Lower leg skin (tissue), 4 donors: Measurements from ENCODE around the gene DHX57. TPM values are rescaled to one million over a fixed set of nuclear protein-coding genes. Genes with fewer than 3 reads are reported as not detected.

ENCODE experiments used
- DNase-seq, 2 donors: peaks; one replicate each; pipeline ENCODE4 v3.0.0-alpha.2; 2019; ENCODE audit warnings: low spot score in 2 of 2
- H3K4me3 ChIP-seq: fragments of 200-600 bp; sonication (generic); 2 replicates; pipeline ENCODE4 v1.5.1; 2017; ENCODE audit warnings: mild to moderate bottlenecking, low read depth; ENCODE audit not compliant: poor library complexity, severe bottlenecking
- POLR2A ChIP-seq, 2 donors: fragments of 450-650 bp; IDR thresholded peaks; one replicate each; pipeline ENCODE4 v1.6.1; 2016 to 2017; ENCODE audit warnings: antibody characterized with exemption in 2 of 2, mild to moderate bottlenecking in 1 of 2, moderate library complexity in 1 of 2
- WGBS, 2 donors: methylation state at CpG; one replicate each; pipeline ENCODE4 v1.1.5; 2018; 5-methylcytosine and 5-hydroxymethylcytosine counted together
- intact Hi-C: fragments of 100-400 bp; cut with DNase I; formaldehyde crosslinking; loops from one replicate; pipeline ENCODE4 v1.15.0; 2023; ENCODE audit warnings: low total_unique reads
- total RNA-seq, 4 donors: library from RNA; depleted of rRNA; stranded (reverse); fragments of >200 nt; gene quantifications; one replicate each; pipeline ENCODE4 v1.1.0, GENCODE V29; 2016
- TF ChIP-seq, protein P1 (sequence below), 3 donors: fragments of 450-650 bp; IDR thresholded peaks; one replicate each; pipeline ENCODE4 v1.5.1; 2016; ENCODE audit warnings: antibody characterized with exemption in 3 of 3, mild to moderate bottlenecking in 3 of 3, moderate library complexity in 2 of 3

DHX57 gene
- total RNA-seq, 4 donors from 2014 or later = 6.8 to 19.9 (median 15.8) TPM

DNA sequence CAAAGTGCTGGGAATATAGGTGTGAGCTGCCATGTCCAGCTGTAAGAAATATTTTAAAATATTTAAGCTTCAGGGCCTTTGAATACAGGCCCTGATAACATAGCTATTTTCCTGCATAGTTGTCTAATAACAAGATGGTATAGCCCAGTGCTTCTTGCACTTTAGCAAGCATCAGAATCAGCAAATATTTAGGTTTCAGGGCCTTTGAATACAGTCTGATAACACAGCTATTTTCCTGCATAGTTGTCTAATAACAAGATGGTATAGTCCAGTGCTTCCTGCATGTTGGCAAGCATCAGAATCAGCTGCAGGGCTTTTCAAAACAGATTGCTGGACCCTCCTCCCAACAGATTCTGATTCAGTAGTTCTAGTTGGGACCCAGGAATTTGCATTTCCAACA is 92.1 kb downstream of the DHX57 start:
- no peak for DNase-seq
- intact Hi-C loops = no loop called here
- TF ChIP-seq, protein P1, sequence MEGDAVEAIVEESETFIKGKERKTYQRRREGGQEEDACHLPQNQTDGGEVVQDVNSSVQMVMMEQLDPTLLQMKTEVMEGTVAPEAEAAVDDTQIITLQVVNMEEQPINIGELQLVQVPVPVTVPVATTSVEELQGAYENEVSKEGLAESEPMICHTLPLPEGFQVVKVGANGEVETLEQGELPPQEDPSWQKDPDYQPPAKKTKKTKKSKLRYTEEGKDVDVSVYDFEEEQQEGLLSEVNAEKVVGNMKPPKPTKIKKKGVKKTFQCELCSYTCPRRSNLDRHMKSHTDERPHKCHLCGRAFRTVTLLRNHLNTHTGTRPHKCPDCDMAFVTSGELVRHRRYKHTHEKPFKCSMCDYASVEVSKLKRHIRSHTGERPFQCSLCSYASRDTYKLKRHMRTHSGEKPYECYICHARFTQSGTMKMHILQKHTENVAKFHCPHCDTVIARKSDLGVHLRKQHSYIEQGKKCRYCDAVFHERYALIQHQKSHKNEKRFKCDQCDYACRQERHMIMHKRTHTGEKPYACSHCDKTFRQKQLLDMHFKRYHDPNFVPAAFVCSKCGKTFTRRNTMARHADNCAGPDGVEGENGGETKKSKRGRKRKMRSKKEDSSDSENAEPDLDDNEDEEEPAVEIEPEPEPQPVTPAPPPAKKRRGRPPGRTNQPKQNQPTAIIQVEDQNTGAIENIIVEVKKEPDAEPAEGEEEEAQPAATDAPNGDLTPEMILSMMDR (IDR thresholded peaks at IDR 0.05) = no peak
- no peak for TF ChIP-seq POLR2A (IDR thresholded peaks at IDR 0.05)
- no peak overlapping the region for H3K4me3 ChIP-seq

DNA sequence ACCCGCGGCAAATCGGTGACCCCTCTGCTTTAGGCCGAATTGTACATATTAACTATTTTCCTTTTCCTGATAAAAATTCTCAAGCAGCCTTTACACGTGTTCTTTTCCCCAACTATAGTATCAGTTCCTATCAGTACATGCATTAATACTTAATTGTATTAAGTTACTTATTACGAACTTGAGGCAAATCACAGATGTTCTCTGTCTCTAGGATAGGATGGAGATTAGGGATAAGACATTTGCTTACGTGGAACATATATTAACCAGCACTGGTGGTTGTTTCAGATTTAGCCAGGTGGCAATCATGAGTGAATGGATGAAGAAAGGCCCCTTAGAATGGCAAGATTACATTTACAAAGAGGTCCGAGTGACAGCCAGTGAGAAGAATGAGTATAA is 97.0 kb downstream of the DHX57 start:
- intact Hi-C loops = no loop called here
- H3K4me3 ChIP-seq = no peak overlapping the region
- 17 to 18% methylated on average over 8 of the region's 8 CpGs for WGBS, 2 donors
- TF ChIP-seq, protein P1 (IDR thresholded peaks at IDR 0.05) = no peak
- no peak for TF ChIP-seq POLR2A (IDR thresholded peaks at IDR 0.05)
- DNase-seq = no peak

DNA sequence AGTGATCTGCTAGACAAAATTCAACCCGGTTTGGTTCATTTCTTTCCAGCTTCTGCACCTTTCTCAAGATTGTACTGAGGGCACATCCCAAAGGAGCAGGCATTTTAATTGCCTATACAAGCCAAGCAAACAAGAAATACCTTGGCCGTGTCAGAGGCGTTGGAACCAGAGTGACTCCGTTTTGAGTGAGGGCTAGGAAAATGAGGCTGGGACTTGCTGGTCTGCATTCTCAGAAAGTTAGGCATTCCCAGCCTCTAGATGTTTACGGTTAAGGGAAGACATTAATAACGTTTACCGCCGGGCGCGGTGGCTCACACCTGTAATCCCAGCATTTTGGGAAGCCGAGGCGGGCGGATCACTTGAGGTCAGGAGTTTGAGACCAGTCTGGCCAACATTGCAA is 99.2 kb downstream of the DHX57 start:
- intact Hi-C loops = no loop called here
- WGBS, 2 donors = 79 to 81% methylated on average over 13 of the region's 13 CpGs
- DNase-seq = no peak
- no peak for TF ChIP-seq POLR2A (IDR thresholded peaks at IDR 0.05)
- TF ChIP-seq, protein P1 (IDR thresholded peaks at IDR 0.05) = no peak
- H3K4me3 ChIP-seq = no peak overlapping the region

DNA sequence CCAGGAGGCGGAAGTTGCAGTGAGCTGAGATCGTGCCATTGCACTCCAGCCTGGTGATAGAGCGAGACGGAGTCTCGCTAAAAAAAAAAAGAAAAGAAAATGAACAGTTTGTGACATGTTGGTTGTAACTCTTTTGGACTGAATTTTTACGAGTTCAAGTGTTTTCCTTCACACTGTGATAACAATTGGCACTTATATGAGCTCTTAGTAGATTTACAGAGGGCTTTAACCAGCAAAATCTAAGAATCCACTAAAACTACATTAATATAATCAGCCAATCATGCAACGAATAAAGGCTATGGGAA is 99.9 kb downstream of the DHX57 start:
- DNase-seq = no peak
- TF ChIP-seq, protein P1 (IDR thresholded peaks at IDR 0.05) = no peak
- TF ChIP-seq POLR2A (IDR thresholded peaks at IDR 0.05) = no peak
- H3K4me3 ChIP-seq = no peak overlapping the region
- 70 to 72% methylated on average over 7 of the region's 7 CpGs for WGBS, 2 donors
- intact Hi-C loops = no loop called here

DNA sequence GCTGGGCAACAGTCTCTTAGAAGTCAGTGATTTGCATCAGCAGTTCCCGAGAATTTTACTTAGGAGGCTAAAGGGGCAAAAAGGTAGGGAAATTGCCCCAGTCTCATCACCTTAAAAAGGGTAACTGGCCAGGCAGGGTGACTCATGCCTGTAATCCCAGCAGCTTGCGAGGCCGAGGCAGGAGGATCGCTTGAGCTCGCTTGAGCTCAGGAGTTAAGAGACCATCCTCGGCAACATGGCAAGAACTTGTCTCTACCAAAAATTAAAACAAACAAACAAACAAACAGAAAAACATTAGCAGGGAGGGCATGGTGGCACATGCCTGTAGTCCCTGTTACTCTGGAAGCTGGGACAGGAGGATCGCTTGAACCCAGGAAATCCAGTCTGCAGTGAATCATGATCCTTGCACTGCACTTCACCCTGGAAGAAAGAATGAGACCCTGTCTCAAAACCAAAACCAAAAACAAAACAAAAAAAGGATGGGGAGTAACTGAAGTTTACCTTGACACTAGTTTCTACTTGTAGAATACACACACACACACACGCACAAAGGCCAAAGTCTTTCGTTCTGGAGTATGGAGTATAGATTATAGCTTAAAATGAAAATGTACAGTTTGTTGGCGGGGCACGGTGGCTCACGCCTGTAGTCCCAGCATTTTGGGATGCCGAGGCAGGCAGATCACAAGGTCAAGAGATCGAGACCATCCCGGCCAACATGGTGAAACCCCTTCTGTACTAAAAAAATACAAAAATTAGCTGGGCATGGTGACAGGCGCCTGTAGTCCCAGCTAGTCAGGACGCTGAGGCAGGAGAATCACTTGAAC is 100.4 kb downstream of the DHX57 start:
- intact Hi-C loops = no loop called here
- WGBS, 2 donors = 87 to 91% methylated on average over 17 of the region's 17 CpGs
- DNase-seq = no peak
- TF ChIP-seq, protein P1 (IDR thresholded peaks at IDR 0.05) = no peak
- TF ChIP-seq POLR2A (IDR thresholded peaks at IDR 0.05) = no peak
- no peak overlapping the region for H3K4me3 ChIP-seq

DNA sequence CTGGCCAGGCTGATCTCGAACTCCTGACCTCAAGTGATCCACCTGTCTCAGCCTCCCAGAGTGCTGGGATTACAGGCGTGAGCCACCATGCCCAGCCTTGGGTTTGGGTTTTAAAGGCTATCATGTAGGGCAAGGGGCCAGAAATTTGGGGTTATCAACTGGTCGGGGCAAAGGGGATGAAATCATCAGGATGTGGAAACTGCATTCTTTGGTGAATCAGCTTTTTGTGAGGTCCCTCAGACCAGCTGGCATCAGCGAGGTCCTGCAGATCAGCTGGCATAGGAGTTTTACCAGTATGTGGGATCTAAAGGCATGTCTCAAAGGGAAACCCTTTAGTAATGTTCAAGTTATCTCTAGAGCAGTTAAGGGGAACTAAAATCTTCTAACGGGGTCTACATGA is 104.1 kb downstream of the DHX57 start:
- intact Hi-C loops = no loop called here
- TF ChIP-seq POLR2A (IDR thresholded peaks at IDR 0.05) = no peak
- TF ChIP-seq, protein P1 (IDR thresholded peaks at IDR 0.05) = no peak
- no peak overlapping the region for H3K4me3 ChIP-seq
- 76 to 79% methylated on average over 5 of the region's 5 CpGs for WGBS, 2 donors
- no peak for DNase-seq
